Activated T-cell treated with anti-CD3 and anti-CD28 coated beads for 24 hours (primary cell): Measurements from ENCODE around the gene TOR4A.
"Not testable (repeated sequence)": the region's sequence is repeated elsewhere in the genome, so short reads cannot be mapped to it uniquely, and the experiment has no call there.

Source experiments
- DNase-seq: peaks from one replicate; pipeline ENCODE4 v3.0.0-alpha.2; 2020; ENCODE audit warnings: low read depth

The TOR4A gene

GRCh38 chr9:137318602-137319001 is 41.1 kb downstream of the TOR4A start:
- DNase-seq: no peak

GRCh38 chr9:137319011-137319738 is 41.6 kb downstream of the TOR4A start:
- no peak for DNase-seq

- DNase-seq: no peak
Measured at GRCh38 chr9:137319739-137320551, 42.4 kb downstream of the TOR4A start.

- no peak for DNase-seq
Measured at GRCh38 chr9:137320555-137321384, 43.2 kb downstream of the TOR4A start.

- DNase-seq: no peak
Measured at GRCh38 chr9:137321726-137322361, 44.3 kb downstream of the TOR4A start.

- DNase-seq: no peak
Measured at GRCh38 chr9:137323531-137324331, 46.2 kb downstream of the TOR4A start.

GRCh38 chr9:137325124-137325523 is 47.6 kb downstream of the TOR4A start:
- no peak for DNase-seq

- no peak for DNase-seq
Measured at GRCh38 chr9:137325799-137326198, 48.3 kb downstream of the TOR4A start.

GRCh38 chr9:137326445-137327065 is 49.0 kb downstream of the TOR4A start:
- no peak for DNase-seq

- not testable (repeated sequence) for DNase-seq
Measured at GRCh38 chr9:137327641-137328550, 50.4 kb downstream of the TOR4A start.

GRCh38 chr9:137329590-137329989 is 52.1 kb downstream of the TOR4A start:
- DNase-seq: not testable (repeated sequence)

GRCh38 chr9:137330689-137331088 is 53.2 kb downstream of the TOR4A start:
- DNase-seq: no peak

- DNase-seq: no peak
Measured at GRCh38 chr9:137331929-137332328, 54.4 kb downstream of the TOR4A start.
